GM18907 (cell line): Measurements from ENCODE around the gene MEF2D.

ENCODE experiments used
- ATAC-seq: cut with Tn5 transposase; IDR thresholded peaks from one replicate; pipeline ENCODE4 v1.9.1; 2021; ENCODE audit warnings: mild to moderate bottlenecking, moderate library complexity; ENCODE audit not compliant: unreplicated experiment

MEF2D gene

GRCh38 chr1:156448134-156448967 is 52.2 kb downstream of the MEF2D start:
- no peak for ATAC-seq

DNA sequence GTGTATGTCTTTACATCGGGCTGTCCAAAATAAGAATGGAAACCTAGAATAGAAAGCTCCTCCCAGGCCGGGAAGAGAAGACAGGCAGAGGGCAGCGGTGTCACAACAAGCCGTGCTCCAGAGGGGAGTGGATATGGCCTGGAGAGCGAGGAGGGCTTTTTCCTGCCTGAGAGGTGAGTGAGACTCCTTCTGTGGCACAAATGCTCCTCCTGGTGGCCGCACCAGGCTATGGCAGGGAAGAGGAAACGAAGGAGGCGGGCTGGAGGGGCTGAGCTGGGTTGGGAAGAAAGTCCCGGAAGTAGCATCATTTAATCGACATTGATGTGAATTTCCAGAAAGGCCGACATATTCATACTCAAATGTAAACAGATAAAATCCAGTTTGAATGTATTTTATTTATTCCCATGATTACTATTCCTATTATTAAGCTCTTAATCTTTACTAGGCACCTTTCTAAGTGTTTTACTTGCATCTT is 54.7 kb downstream of the MEF2D start:
- ATAC-seq = no peak

GRCh38 chr1:156444407-156445001 is 56.1 kb downstream of the MEF2D start:
- ATAC-seq = no peak

GRCh38 chr1:156443286-156443685 is 57.3 kb downstream of the MEF2D start:
- ATAC-seq = no peak

- ATAC-seq = no peak
These were observed 59.7 kb downstream of the MEF2D start for GRCh38 chr1:156440654-156441437.

DNA sequence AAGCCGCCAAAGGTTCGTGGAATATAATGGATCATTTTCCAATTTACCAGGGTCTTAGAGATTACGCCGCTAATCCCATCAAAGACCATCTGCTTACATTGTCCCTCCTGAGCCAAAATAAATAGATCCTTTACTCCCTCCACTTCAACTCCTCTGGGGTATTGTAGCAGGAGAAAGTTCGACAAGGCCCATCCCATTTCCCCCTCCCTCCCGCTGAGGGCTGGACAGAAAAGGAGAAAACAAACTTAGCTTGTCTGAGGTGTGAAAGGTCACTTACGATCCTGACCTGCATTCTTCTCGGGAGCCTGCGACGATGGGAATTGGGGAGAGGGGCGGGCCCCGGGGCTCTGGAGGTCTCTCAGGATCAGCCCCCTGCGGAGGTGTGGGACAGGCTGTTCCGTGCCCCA is 60.8 kb downstream of the MEF2D start:
- no peak for ATAC-seq

DNA sequence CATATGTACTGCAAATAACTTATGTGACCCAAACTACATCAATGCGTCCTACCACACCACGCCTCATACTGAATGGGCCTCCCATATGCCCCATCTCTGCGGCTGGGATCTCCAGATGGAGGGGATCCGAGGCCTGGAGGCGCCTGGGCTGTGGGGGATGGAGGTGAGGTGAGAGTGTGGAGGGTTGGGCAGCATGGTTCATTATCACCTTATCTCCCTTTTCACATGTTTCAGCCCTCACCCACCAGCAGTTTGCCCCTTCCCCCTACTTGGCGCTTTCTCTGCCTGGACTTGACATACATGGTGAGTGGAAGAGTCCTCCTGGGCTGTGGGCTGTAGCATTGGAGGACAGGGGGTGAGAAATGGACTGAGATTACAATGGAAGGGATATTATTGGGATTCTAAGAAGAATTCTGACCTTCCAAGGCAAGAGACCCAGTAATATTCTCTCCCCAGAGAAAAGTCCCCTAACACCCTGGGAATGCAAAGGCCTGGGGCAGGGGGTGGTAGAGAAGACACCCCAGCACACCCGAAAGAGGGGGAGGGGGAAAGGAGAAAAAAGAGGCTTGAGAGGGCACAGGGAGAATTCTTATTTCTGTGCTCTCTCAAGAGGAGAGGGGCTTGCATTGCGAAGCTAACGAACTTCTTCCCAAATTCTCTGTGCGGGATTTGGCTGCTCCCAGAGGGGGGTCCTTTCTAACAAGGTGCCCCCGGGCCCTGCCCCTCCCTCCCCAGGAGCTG is 61.4 kb downstream of the MEF2D start:
- no peak for ATAC-seq

- no peak for ATAC-seq
These were observed 62.1 kb downstream of the MEF2D start for GRCh38 chr1:156438278-156438987.

DNA sequence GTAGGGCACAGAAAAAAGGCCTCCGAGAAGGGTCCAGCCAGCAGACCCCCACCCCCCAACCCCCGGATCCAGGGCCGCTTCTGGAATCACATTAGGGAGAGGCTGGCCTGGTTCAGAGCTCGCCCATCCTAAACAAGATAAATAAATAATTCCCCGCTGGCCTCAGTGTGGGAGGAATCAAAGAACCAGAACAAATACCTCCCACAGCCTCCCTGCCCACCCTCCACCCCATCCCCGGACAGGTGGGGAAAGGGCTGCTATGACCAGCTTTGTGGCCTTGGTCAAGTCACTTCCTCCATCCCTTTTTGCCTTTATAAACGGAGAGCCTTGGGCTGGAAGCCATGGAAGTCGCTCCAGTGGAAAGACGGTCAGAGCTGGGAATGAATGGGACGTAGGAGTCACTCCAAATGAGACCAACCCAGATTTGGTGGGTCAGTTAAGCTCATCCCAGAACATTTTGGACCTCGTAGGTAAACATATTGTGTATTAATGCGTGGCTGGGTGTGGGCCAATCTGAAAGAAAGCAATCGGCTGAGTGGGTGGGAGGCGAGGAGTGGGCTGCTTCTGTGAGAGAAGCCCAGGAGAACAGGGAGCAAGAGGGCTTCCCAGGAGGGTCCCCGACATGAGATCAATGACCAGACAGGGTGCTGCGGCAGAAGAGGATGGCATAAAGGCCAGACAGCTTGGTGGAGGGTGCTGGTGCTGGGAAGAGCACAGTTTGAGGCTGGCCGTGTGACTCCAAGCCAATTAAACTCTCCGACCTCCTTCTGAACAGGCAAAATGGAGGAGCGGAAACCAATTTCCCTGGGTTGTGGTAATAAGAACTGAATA is 63.3 kb downstream of the MEF2D start:
- ATAC-seq = no peak

DNA sequence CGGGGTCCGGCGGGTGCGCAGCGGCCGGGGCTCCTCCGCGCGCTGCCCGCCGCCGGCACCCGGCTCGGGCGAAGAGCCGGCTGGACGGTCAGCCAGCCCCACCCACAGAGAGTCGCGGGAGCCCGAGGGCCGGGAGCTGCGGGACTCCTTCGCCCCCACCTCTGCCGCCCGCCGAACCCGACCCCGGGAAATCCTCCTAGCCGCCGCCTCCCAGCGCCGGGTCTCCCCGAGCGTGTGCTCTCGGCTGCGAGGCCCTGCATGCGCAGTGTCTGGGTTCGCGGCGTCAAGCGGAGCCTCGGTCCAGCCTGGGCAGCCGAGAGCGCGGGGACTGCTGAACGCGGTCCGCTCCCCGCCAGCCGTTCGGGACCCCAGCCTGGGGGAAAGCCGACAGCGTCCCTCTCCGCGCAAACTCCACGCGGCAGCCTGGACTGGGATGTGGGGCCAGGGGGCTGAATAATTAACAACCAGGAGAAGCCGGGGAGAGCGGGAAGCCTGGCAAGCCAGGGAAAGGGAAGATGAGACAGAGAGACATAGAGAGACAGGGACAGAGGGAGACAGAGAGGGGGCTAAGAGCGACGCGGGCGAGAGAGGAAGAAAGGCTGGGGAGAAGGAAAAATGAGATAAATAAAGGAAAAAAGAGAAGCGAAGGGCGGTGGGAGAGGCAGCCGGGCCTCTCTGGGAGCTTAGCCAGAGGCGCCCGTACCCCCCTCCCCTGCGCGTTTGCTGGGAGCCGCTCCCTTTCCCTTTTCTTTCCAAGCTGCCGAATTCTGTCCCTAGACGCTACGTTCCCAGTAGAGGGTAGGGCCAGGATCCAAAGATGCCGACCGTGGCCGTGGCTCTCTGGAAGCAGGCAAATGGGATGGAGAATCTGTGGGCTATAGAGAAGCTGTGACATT is 64.2 kb downstream of the MEF2D start:
- ATAC-seq = no peak

- no peak for ATAC-seq
These were observed 64.9 kb downstream of the MEF2D start for GRCh38 chr1:156435545-156436140.

- ATAC-seq = no peak
These were observed 65.5 kb downstream of the MEF2D start for GRCh38 chr1:156434989-156435544.

DNA sequence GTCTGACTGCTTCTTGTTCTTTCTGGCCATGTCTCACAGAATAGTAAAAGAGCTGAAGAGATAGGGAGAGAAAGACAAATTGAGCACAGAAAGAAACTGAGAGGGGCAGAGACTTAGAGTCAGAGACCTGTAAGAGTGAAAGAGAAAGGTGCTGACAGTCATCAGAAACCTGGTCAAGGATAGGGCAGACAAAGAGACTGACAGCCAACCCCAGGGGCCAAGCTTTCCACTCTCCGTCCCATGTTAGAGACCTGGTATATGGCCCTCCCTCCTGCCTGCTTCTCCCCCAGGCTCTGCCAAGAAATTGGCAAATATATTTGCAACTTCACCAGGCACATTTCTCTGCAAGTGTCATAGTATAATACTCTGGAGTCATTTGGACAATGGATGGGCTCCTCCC is 67.0 kb downstream of the MEF2D start:
- no peak for ATAC-seq

DNA sequence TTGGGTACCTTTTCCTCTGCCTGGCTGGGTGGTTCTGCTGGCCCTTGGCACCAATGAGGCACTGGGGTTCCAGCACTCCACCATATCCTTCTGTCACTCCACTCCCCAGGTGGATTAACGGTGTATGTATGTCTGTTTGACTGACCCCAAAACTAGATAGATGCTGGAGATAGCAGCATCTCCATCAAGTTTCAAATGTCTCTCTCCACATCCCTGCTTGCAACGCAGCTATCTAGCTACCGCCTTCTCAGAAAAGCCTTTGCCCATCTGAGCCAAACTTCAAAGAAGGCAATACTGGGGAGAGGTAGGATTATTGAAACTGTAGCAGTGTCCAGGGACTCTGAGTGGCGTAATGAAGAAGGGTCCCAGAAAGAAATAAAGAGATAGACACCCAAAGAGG is 67.5 kb downstream of the MEF2D start:
- ATAC-seq = no peak

DNA sequence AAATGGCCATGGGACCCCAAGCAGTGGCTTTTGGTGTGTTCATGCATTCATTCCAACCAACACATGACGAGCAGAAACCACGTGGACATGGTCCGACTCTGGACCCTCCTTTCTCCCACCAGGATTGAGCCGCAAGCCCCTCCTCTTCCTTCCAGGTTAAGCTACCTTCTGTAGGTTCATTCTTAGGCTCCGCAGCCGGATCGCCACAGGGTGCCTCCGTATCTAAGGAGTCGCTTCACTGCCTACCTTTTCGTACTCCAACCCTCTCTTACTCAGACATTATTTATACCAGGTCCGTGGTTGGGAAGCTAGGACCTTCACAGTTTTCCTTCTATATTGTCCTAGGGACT is 67.9 kb downstream of the MEF2D start:
- ATAC-seq = no peak

GRCh38 chr1:156431769-156432668 is 68.6 kb downstream of the MEF2D start:
- no peak for ATAC-seq

GRCh38 chr1:156431366-156431765 is 69.2 kb downstream of the MEF2D start:
- ATAC-seq = no peak
